ENCODE data around the gene DCAF5.
A peak's percentile ranks its signal among the peaks of the same experiment; 100 is the strongest.
"Not testable (repeated sequence)": the region's sequence is repeated elsewhere in the genome, so short reads cannot be mapped to it uniquely, and the experiment has no call there.

DCAF5 gene

GRCh38 chr14:69079188-69079742 is 73.7 kb downstream of the DCAF5 start:
- Histone ChIP-seq H3K4me3 (peak overlapping the region; percentile 29), H3K27ac (peak overlapping the region; percentile 89), H3K36me3 (ENCODE audit: insufficient read depth, low read length) (peaks cover 7% of the 10 kb centered on the region), H3K9ac (ENCODE audit: insufficient read length) (no peak overlapping the region), H3K9me3 (ENCODE audit: low read depth, low read length) (no peaks in the 10 kb centered on the region; the same call in 1 of the 2 replicates)
- DNase-seq (ENCODE audit: low read depth, low spot score) = peak; percentile 20
- no peak for TF ChIP-seq POLR2AphosphoS5 (IDR thresholded peaks at IDR 0.05; ENCODE audit: borderline replicate concordance, low read depth, low read length)
- no peak for TF ChIP-seq EZH2 (IDR thresholded peaks at IDR 0.05)
- no peak for TF ChIP-seq FOXP2 (optimal IDR thresholded peaks at IDR 0.05; ENCODE audit: control extremely low read depth, extremely low read length, insufficient read depth)

DNA sequence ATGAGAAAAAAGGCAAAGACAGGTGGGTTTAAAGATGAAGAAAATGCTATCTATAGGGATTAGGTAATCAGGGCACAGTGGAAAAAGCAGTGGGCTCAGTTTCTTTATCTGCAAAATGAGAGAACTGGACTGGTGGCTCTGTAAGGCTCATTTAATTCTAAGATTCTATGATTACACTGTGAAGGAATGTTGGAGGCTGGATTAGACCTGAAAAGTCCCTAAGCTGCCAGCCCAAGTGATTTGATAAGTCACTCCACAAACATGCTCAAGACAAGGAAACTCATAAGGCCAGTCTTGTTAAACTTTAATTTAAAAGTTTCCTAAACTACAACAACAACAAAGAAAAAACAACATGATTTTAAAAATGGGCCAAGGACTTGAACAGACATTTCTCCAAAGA is 75.1 kb downstream of the DCAF5 start:
- no peak for DNase-seq (ENCODE audit: low read depth, low spot score)
- H3K36me3 ChIP-seq (ENCODE audit: insufficient read depth, low read length) = peaks cover 7% of the 10 kb centered on the region
- H3K27ac ChIP-seq = no peak overlapping the region
- TF ChIP-seq EZH2 (IDR thresholded peaks at IDR 0.05) (no peak), FOXP2 (optimal IDR thresholded peaks at IDR 0.05; ENCODE audit: control extremely low read depth, extremely low read length, insufficient read depth) (no peak), POLR2AphosphoS5 (IDR thresholded peaks at IDR 0.05; ENCODE audit: borderline replicate concordance, low read depth, low read length) (no peak)
- H3K9ac ChIP-seq (ENCODE audit: insufficient read length) = no peak overlapping the region
- H3K9me3 ChIP-seq (ENCODE audit: low read depth, low read length) = no peaks in the 10 kb centered on the region; the same call in 1 of the 2 replicates
- H3K4me3 ChIP-seq = no peak overlapping the region

- H3K36me3 ChIP-seq (ENCODE audit: insufficient read depth, low read length); H3K4me3 ChIP-seq; DNase-seq (ENCODE audit: low read depth, low spot score); H3K9me3 ChIP-seq (ENCODE audit: low read depth, low read length); H3K27ac ChIP-seq; H3K9ac ChIP-seq (ENCODE audit: insufficient read length): not testable (repeated sequence)
Measured at GRCh38 chr14:69077185-69077584, 75.7 kb downstream of the DCAF5 start.

- TF ChIP-seq POLR2AphosphoS5 (IDR thresholded peaks at IDR 0.05; ENCODE audit: borderline replicate concordance, low read depth, low read length) (no peak), EZH2 (IDR thresholded peaks at IDR 0.05) (no peak), FOXP2 (optimal IDR thresholded peaks at IDR 0.05; ENCODE audit: control extremely low read depth, extremely low read length, insufficient read depth) (no peak)
- H3K9me3 ChIP-seq (ENCODE audit: low read depth, low read length) = no peaks in the 10 kb centered on the region; the same call in 1 of the 2 replicates
- DNase-seq (ENCODE audit: low read depth, low spot score) = no peak
- H3K27ac ChIP-seq = no peak overlapping the region
- H3K4me3 ChIP-seq = no peak overlapping the region
- no peak overlapping the region for H3K9ac ChIP-seq (ENCODE audit: insufficient read length)
- peaks cover 7% of the 10 kb centered on the region for H3K36me3 ChIP-seq (ENCODE audit: insufficient read depth, low read length)
Measured at GRCh38 chr14:69076341-69076740, 76.6 kb downstream of the DCAF5 start.

GRCh38 chr14:69073915-69074314 is 79.0 kb downstream of the DCAF5 start:
- TF ChIP-seq POLR2AphosphoS5 (IDR thresholded peaks at IDR 0.05; ENCODE audit: borderline replicate concordance, low read depth, low read length) (no peak), FOXP2 (optimal IDR thresholded peaks at IDR 0.05; ENCODE audit: control extremely low read depth, extremely low read length, insufficient read depth) (no peak), EZH2 (IDR thresholded peaks at IDR 0.05) (no peak)
- Histone ChIP-seq H3K9ac (ENCODE audit: insufficient read length) (no peak overlapping the region), H3K9me3 (ENCODE audit: low read depth, low read length) (no peaks in the 10 kb centered on the region; the same call in 1 of the 2 replicates), H3K27ac (no peak overlapping the region), H3K36me3 (ENCODE audit: insufficient read depth, low read length) (peaks cover 7% of the 10 kb centered on the region), H3K4me3 (no peak overlapping the region)
- DNase-seq (ENCODE audit: low read depth, low spot score) = no peak

- DNase-seq (ENCODE audit: low read depth, low spot score) = no peak
- no peak overlapping the region for H3K4me3 ChIP-seq
- H3K36me3 ChIP-seq (ENCODE audit: insufficient read depth, low read length) = peaks cover 5% of the 10 kb centered on the region
- no peaks in the 10 kb centered on the region; the same call in 1 of the 2 replicates for H3K9me3 ChIP-seq (ENCODE audit: low read depth, low read length)
- no peak overlapping the region for H3K27ac ChIP-seq
- H3K9ac ChIP-seq (ENCODE audit: insufficient read length) = no peak overlapping the region
- TF ChIP-seq EZH2 (IDR thresholded peaks at IDR 0.05) (no peak), POLR2AphosphoS5 (IDR thresholded peaks at IDR 0.05; ENCODE audit: borderline replicate concordance, low read depth, low read length) (no peak), FOXP2 (optimal IDR thresholded peaks at IDR 0.05; ENCODE audit: control extremely low read depth, extremely low read length, insufficient read depth) (no peak)
Measured at GRCh38 chr14:69073429-69073828, 79.5 kb downstream of the DCAF5 start.

DNA sequence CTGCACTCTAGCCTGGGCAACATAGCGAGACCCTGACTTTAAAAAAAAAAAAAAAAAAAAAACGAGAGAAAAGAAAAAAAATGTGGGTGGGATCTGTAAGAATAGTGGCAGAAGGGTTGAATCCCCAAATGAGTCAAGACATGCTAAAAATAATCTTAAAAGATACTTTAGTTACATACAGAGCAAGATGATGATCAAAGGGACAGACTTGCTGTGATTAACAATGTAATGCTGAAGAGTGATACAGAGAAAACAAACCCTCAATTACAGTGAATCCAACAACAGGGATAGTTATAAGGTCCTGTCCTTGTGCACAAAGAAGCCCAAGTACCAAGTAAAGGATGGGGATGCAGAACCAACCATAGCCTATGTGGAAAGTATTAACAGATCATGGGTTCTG is 80.3 kb downstream of the DCAF5 start:
- Histone ChIP-seq H3K9me3 (ENCODE audit: low read depth, low read length) (no peaks in the 10 kb centered on the region), H3K4me3 (no peak overlapping the region), H3K9ac (ENCODE audit: insufficient read length) (no peak overlapping the region), H3K36me3 (ENCODE audit: insufficient read depth, low read length) (no peaks in the 10 kb centered on the region; the same call in 1 of the 2 replicates), H3K27ac (no peak overlapping the region)
- DNase-seq (ENCODE audit: low read depth, low spot score) = no peak
- TF ChIP-seq FOXP2 (optimal IDR thresholded peaks at IDR 0.05; ENCODE audit: control extremely low read depth, extremely low read length, insufficient read depth) (no peak), EZH2 (IDR thresholded peaks at IDR 0.05) (no peak), POLR2AphosphoS5 (IDR thresholded peaks at IDR 0.05; ENCODE audit: borderline replicate concordance, low read depth, low read length) (no peak)

GRCh38 chr14:69068744-69069421 is 84.0 kb downstream of the DCAF5 start:
- H3K9me3 ChIP-seq (ENCODE audit: low read depth, low read length) = no peaks in the 10 kb centered on the region
- H3K36me3 ChIP-seq (ENCODE audit: insufficient read depth, low read length) = no peaks in the 10 kb centered on the region; the same call in 1 of the 2 replicates
- peak overlapping the region; percentile 36; the same call in 1 of the 2 replicates for H3K4me3 ChIP-seq
- no peak for TF ChIP-seq FOXP2 (optimal IDR thresholded peaks at IDR 0.05; ENCODE audit: control extremely low read depth, extremely low read length, insufficient read depth)
- no peak for TF ChIP-seq POLR2AphosphoS5 (IDR thresholded peaks at IDR 0.05; ENCODE audit: borderline replicate concordance, low read depth, low read length)
- no peak for TF ChIP-seq EZH2 (IDR thresholded peaks at IDR 0.05)
- H3K27ac ChIP-seq = peak overlapping the region; percentile 95
- no peak for DNase-seq (ENCODE audit: low read depth, low spot score)
- peak overlapping the region; percentile 52 for H3K9ac ChIP-seq (ENCODE audit: insufficient read length)

Data from SK-N-MC (cell line).